WERI-Rb-1 (cell line): ENCODE results near the gene SLC9A3.
A peak's percentile ranks its signal among the peaks of the same experiment; 100 is the strongest.

Source experiments
- DNase-seq: peaks from one replicate; pipeline ENCODE4 v3.0.0-alpha.2; 2020
- H3K27ac ChIP-seq: fragments of 250-450 bp; sonication (Bioruptor Pico); 2 replicates; pipeline ENCODE4 v1.5.1; 2020; ENCODE audit warnings: mild to moderate bottlenecking, moderate library complexity
- H3K27me3 ChIP-seq: fragments of 250-450 bp; sonication (Bioruptor Pico); 2 replicates; pipeline ENCODE4 v1.5.1; 2021; ENCODE audit warnings: mild to moderate bottlenecking, low read depth, moderate library complexity; ENCODE audit not compliant: insufficient read depth, severe bottlenecking
- H3K36me3 ChIP-seq: fragments of 250-450 bp; sonication (Bioruptor Pico); 2 replicates; pipeline ENCODE4 v1.5.1; 2020; ENCODE audit warnings: mild to moderate bottlenecking, moderate library complexity
- H3K4me3 ChIP-seq: 2 replicates; pipeline ENCODE4 v1.5.1; 2011; ENCODE audit warnings: low read depth, mild to moderate bottlenecking, control low read depth, low read length
- H3K9me3 ChIP-seq: fragments of 250-450 bp; sonication (Bioruptor Pico); 2 replicates; pipeline ENCODE4 v1.5.1; 2021; ENCODE audit warnings: mild to moderate bottlenecking, moderate library complexity; ENCODE audit not compliant: severe bottlenecking
- CTCF ChIP-seq: IDR thresholded peaks from 2 replicates; pipeline ENCODE4 v1.5.1; 2011; ENCODE audit warnings: low read depth, mild to moderate bottlenecking, control low read depth, inconsistent platforms, low read length

Gene SLC9A3

DNA sequence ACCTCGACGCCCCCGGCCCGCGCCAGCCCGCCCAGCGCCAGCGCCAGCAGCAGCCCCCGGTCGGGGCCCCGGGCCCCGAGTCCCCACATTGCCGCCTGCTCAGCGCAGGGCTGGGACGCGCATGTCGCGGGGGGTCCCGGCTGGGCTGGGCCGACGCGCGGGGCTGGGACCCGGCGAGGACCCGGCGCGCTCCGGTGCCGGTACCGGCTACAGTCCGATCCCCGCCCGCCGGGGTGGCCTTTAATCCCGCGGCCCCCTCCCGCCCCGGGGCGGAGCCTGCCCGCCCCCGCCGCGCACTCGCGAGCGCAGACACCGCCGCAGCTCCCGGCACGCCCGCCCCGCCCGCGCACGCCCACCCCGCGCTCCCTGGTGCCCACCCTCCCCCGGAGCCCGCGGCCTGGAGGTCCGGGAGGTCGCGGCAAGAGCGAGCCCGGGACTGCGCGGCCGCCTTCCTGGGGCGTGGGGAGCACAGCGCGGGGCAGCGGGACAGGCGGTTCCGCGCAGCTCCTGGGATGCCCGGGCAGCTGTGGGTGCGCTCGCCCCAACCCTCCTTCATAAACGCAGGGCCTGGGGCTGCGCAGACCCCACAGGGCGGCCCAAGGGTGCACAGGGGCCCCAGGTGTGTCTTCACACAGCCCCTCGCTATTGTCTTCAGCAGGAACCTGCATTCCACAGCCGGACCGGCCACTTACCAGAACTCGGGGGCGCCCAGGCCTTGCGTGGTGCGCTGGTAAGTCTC, at the start of gene SLC9A3:
TSS of gene SLC9A3 (minus strand) at position 216 of the 739 bp plus-strand sequence.
- no peak within 1 kb of the TSS for H3K27ac ChIP-seq
- no peaks in the 10 kb centered on the region for H3K9me3 ChIP-seq
- no peak for TF ChIP-seq CTCF
- peaks cover 86% of the 10 kb centered on the region for H3K27me3 ChIP-seq
- no peak for DNase-seq
- peak within 1 kb of the TSS; percentile 38 for H3K4me3 ChIP-seq
- H3K36me3 ChIP-seq, result no peaks in the 10 kb centered on the region

DNA sequence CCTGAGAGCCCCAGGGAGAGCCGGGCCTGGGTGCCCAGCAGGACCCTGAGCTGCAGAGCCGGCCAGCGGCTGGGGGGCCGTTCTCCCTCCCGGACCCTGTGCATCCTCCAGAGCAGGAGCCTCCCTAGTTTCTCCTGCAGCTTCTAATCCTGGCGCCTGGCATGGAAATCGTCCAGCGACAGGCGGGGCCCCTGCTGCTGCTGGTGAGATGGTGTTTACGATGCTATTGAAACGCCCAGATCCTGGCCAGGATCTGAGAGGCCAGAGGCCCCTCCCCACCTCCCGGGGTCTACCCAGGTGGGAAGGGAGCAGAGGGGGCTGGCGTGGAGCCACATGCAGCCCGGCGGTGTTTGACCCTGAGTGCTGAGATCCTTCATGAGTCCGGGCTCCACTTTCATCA, 49.7 kb upstream of the SLC9A3 start:
- no peak for DNase-seq
- no peak overlapping the region for H3K4me3 ChIP-seq
- no peak for TF ChIP-seq CTCF
- H3K27ac ChIP-seq, result no peak overlapping the region
- H3K27me3 ChIP-seq, result peaks cover 15% of the 10 kb centered on the region
- H3K36me3 ChIP-seq, result no peaks in the 10 kb centered on the region
- peaks cover 33% of the 10 kb centered on the region for H3K9me3 ChIP-seq

DNA sequence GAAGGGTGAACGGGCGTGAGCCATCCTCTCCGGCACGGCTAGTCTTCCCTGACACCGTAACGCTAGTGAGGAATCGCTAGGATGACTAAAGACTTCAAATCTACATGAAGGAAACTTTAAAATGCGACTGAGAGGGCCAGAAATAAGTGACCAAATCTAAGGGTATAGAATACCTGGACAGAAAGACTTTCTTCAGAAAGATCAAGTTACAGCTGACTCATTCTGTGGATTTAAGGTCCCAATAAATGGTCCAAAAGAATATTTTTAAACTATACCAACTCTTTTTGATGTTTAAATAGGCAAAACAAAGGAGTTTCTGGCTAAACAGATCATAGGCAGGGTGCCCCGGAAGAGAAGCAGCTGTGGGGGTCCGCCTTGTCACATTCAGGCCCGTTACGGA, 49.0 kb upstream of the SLC9A3 start:
- TF ChIP-seq CTCF, result no peak
- Histone ChIP-seq H3K27ac (no peak overlapping the region), H3K4me3 (no peak overlapping the region), H3K9me3 (peaks cover 28% of the 10 kb centered on the region), H3K27me3 (peaks cover 9% of the 10 kb centered on the region), H3K36me3 (no peaks in the 10 kb centered on the region)
- no peak for DNase-seq

- Histone ChIP-seq H3K36me3 (no peaks in the 10 kb centered on the region), H3K27me3 (peaks cover 4% of the 10 kb centered on the region), H3K27ac (no peak overlapping the region), H3K9me3 (peaks cover 21% of the 10 kb centered on the region), H3K4me3 (no peak overlapping the region)
- DNase-seq, result no peak
- no peak for TF ChIP-seq CTCF
These were observed 48.3 kb upstream of the SLC9A3 start for GRCh38 chr5:572398-573019.

DNA sequence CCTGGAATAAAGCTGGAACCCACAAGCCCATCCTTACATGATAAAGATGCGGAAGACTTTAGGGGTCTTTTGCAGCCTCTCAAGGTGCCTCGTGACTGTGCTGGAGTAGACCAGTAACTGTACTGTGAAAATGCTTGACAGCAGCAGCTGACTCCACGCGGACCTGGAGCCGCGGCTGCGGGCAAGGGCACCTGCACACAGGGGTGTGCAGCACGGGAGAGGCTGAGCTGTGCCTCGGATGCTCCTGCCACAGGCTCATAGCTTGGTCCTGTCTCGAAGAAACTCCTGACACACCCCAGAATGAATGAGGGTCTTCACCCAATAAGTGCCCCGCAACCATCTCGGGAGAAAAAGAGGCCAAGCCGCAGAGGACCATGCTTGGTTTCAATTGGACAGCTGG, 47.5 kb upstream of the SLC9A3 start:
- peaks cover 4% of the 10 kb centered on the region for H3K27me3 ChIP-seq

More for the DNA sequence above, 47.5 kb upstream of the SLC9A3 start:
- Histone ChIP-seq H3K36me3 (no peaks in the 10 kb centered on the region), H3K27ac (no peak overlapping the region), H3K4me3 (no peak overlapping the region), H3K9me3 (peaks cover 14% of the 10 kb centered on the region)
- TF ChIP-seq CTCF, result no peak
- DNase-seq, result no peak
